GM12878 (cell line): Measurements from ENCODE around the gene SYPL1. TPM values are rescaled to one million over a fixed set of nuclear protein-coding genes. Genes with fewer than 3 reads are reported as not detected.

Source experiments
- ATAC-seq: fragments of 200-7000 bp; cut with Tn5 transposase; 3 replicates; pipeline ENCODE4 v1.9.1; 2020; ENCODE audit warnings: mild to moderate bottlenecking, moderate library complexity
- BruUV-seq: library from RNA; stranded (reverse); fragments of 400-500 nt; replicated peaks from 2 replicates; lab custom pipeline; 2021; lab: Mats Ljungman, UMichigan
- CTCF ChIA-PET: fragments of 300-600 bp; sonication (Branson Sonifier 250); formaldehyde crosslinking; extraction: SDS; loops from one replicate; lab custom pipeline; 2021; ENCODE audit warnings: inconsistent platforms; lab: Yijun Ruan, JAX
- POLR2A ChIA-PET: fragments of 350-600 bp; formaldehyde crosslinking; extraction: SDS; loops from one replicate; lab custom pipeline; 2021; ENCODE audit warnings: inconsistent platforms; lab: Charles Lee
- RAD21 ChIA-PET: fragments of 300-600 bp; sonication (Branson Sonifier 250); formaldehyde crosslinking; loops from one replicate; lab custom pipeline; 2023; ENCODE audit warnings: antibody characterized with exemption; ENCODE audit not compliant: unreplicated experiment; lab: Charles Lee
- SMC1A ChIA-PET: fragments of 300-600 bp; sonication (Branson Sonifier 250); formaldehyde crosslinking; loops from one replicate; lab custom pipeline; 2023; ENCODE audit not compliant: unreplicated experiment, uncharacterized antibody; lab: Charles Lee
- DNase-seq: peaks from one replicate; pipeline ENCODE4 v3.0.0-alpha.2; 2011; ENCODE audit warnings: low read depth, low spot score
- FAIRE-seq: peaks from 3 replicates; lab custom pipeline; 2011; peaks lifted over from hg19 to GRCh38; lab: Jason Lieb, UNC
- H2AFZ ChIP-seq: 2 replicates; pipeline ENCODE4 v1.6.0; 2011; ENCODE audit warnings: low read depth, low read length, control low read depth; ENCODE audit not compliant: control insufficient read depth
- H3K27ac ChIP-seq: 2 replicates; pipeline ENCODE4 v1.5.1; 2011; ENCODE audit warnings: control low read depth; ENCODE audit not compliant: control insufficient read depth, insufficient read depth
- H3K27me3 ChIP-seq, 2 experiments: replicated peaks in 1 of 2; 2 replicates each; pipeline versions ENCODE4 v1.6.0 to v1.6.1; 2011; ENCODE audit warnings: low read length in 1 of 2; ENCODE audit not compliant: control insufficient read depth in 2 of 2, insufficient read depth in 2 of 2
- H3K36me3 ChIP-seq, 2 experiments: 2 replicates each; pipeline ENCODE4 v1.5.1; 2011; ENCODE audit warnings: low read length in 1 of 2; ENCODE audit not compliant: control insufficient read depth in 2 of 2, insufficient read depth in 2 of 2
- H3K4me1 ChIP-seq: 2 replicates; pipeline ENCODE4 v1.6.1; 2011; ENCODE audit warnings: mild to moderate bottlenecking, low read length, moderate library complexity, mixed read lengths; ENCODE audit not compliant: control insufficient read depth, insufficient read depth
- H3K4me2 ChIP-seq: 2 replicates; pipeline ENCODE4 v1.6.0; 2011; ENCODE audit warnings: control low read depth; ENCODE audit not compliant: control insufficient read depth, insufficient read depth
- H3K4me3 ChIP-seq: fragments of 200-600 bp; sonication (generic); 2 replicates; pipeline ENCODE4 v1.5.1; 2016
- H3K79me2 ChIP-seq: 2 replicates; pipeline ENCODE4 v1.6.0; 2011; ENCODE audit warnings: low read length; ENCODE audit not compliant: control insufficient read depth, insufficient read depth
- H3K9ac ChIP-seq: 2 replicates; pipeline ENCODE4 v1.8.0; 2011; ENCODE audit warnings: low read length, control low read depth, mixed read lengths; ENCODE audit not compliant: control insufficient read depth, insufficient read depth
- H3K9me3 ChIP-seq: replicated peaks from 3 replicates; pipeline ENCODE4 v1.5.1; 2011; ENCODE audit warnings: mild to moderate bottlenecking, low read length; ENCODE audit not compliant: control insufficient read depth, insufficient read depth
- H4K20me1 ChIP-seq: 2 replicates; pipeline ENCODE4 v1.6.0; 2011; ENCODE audit not compliant: control insufficient read depth, insufficient read depth
- CBFB ChIP-seq: IDR thresholded peaks from 2 replicates; pipeline ENCODE4 v1.6.1; 2016; ENCODE audit warnings: antibody characterized with exemption, low read depth
- EED ChIP-seq: sonication (generic); IDR thresholded peaks from 2 replicates; pipeline ENCODE4 v1.6.1; 2016; ENCODE audit warnings: antibody characterized with exemption, low read depth
- EP300 ChIP-seq, 2 experiments: fragments of 150-350 bp in 1 of 2; IDR thresholded peaks; 2 replicates each; pipeline ENCODE4 v1.6.1; 2011 to 2012; ENCODE audit warnings: low read depth in 2 of 2, low read length in 2 of 2, borderline replicate concordance in 1 of 2, improper control_type of control experiment in 1 of 2, inconsistent platforms in 1 of 2; ENCODE audit not compliant: control insufficient read depth in 1 of 2
- MTA2 ChIP-seq: fragments of 450-650 bp; IDR thresholded peaks from 2 replicates; pipeline ENCODE4 v1.6.1; 2016; ENCODE audit warnings: low read depth, mild to moderate bottlenecking, moderate library complexity
- MTA3 ChIP-seq: IDR thresholded peaks from 2 replicates; pipeline ENCODE4 v1.6.1; 2012; ENCODE audit warnings: low read length, inconsistent platforms, borderline replicate concordance
- MYC ChIP-seq: IDR thresholded peaks from 2 replicates; pipeline ENCODE4 v1.6.1; 2011; ENCODE audit warnings: mild to moderate bottlenecking, low read length, moderate library complexity, inconsistent platforms; ENCODE audit not compliant: insufficient read depth, insufficient replicate concordance, insufficient read length, severe bottlenecking
- NFYB ChIP-seq: IDR thresholded peaks from 2 replicates; pipeline ENCODE4 v1.6.1; 2011; ENCODE audit warnings: low read depth, mild to moderate bottlenecking, low read length, improper control_type of control experiment, moderate library complexity; ENCODE audit not compliant: insufficient read depth
- REST ChIP-seq: IDR thresholded peaks from 2 replicates; pipeline ENCODE4 v1.6.1; 2012; ENCODE audit warnings: mild to moderate bottlenecking, low read depth, low read length
- RUNX3 ChIP-seq: IDR thresholded peaks from 2 replicates; pipeline ENCODE4 v1.6.1; 2012; ENCODE audit warnings: low read length, inconsistent platforms
- WGBS: methylation state at CpG from one replicate; pipeline ENCODE4 v1.1.6; 2016; ENCODE audit warnings: low lambda C conversion rate; ENCODE audit not compliant: insufficient replicate concordance, insufficient coverage; ENCODE audit errors: missing lambda C conversion rate; 5-methylcytosine and 5-hydroxymethylcytosine counted together
- in situ Hi-C: fragments of 300-500 bp; cut with MboI; formaldehyde crosslinking; loops from 9 replicates; pipeline ENCODE4 v1.14.3; 2018; ENCODE audit warnings: mixed read lengths
- intact Hi-C: fragments of 100-400 bp; cut with micrococcal nuclease; formaldehyde crosslinking; loops from one replicate; pipeline ENCODE4 v1.14.2; 2022; ENCODE audit not compliant: unreplicated experiment
- polyA plus RNA-seq, 11 experiments: library from polyadenylated mRNA; depleted of rRNA in 4 of 11; unstranded in 6 of 11; stranded (reverse) in 5 of 11; fragments of >200 nt; fragmentation: Nextera tagmentation in 4 of 11; fragmentation: Illumina TruSeq in 1 of 11; extraction: Ambion mirVana in 4 of 11; extraction: Trizol in 1 of 11; gene quantifications; 1 replicate in 1 of 11; 2 replicates in 10 of 11; pipeline versions ENCODE4 v1.2.1 to v1.2.3, GENCODE V29; 2011 to 2016; ENCODE audit warnings: inconsistent platforms in 2 of 11, missing spikeins in 2 of 11, low read depth in 1 of 11
- total RNA-seq, 4 experiments: library from RNA; depleted of rRNA in 3 of 4; stranded (reverse); fragments of >200 nt in 3 of 4; fragmentation: Illumina TruSeq in 1 of 4; extraction: Trizol in 1 of 4; gene quantifications; 2 replicates each; pipeline versions ENCODE4 v1.2.1 to v1.2.3, GENCODE V29; 2013 to 2021

Gene SYPL1
- total and polyA plus RNA-seq, 10 of the 15 experiments (the other 5 are each of a cell fraction or from before 2014, with no cell fraction given): 34.5 to 177 (median 87.3) TPM

GRCh38 chr7:106062521-106062931, 49.6 kb downstream of the SYPL1 start:
- H3K27me3 ChIP-seq: no peaks in the 10 kb centered on the region
- peak overlapping the region; percentile 86 for H3K4me2 ChIP-seq
- TF ChIP-seq MTA3: no peak
- TF ChIP-seq EP300 (IDR thresholded peaks at IDR 0.05; ENCODE audit: borderline replicate concordance in 1 of 2, control insufficient read depth in 1 of 2, low read depth in 2 of 2, low read length in 2 of 2): 0 out of 4 replicates have a peak, but pooled peaks of 1 of the 2 experiments have one; percentile 15
- peak; percentile 31; the same call in 1 of the 2 replicates for TF ChIP-seq MTA2
- TF ChIP-seq RUNX3: 0 out of 2 replicates have a peak, but pooled peaks have one; percentile 4
- TF ChIP-seq EED: 0 out of 2 replicates have a peak, but pooled peaks have one; percentile 15
- TF ChIP-seq NFYB: 0 out of 2 replicates have a peak, but pooled peaks have one; percentile 16
- TF ChIP-seq CBFB: no peak
- no peak for TF ChIP-seq REST
- no peak for TF ChIP-seq MYC
- H3K4me3 ChIP-seq: 0 out of 2 replicates have a peak overlapping the region, but pooled peaks have one; percentile 27
- no peak for DNase-seq
- H3K4me1 ChIP-seq: peaks cover 69% of the 10 kb centered on the region
- H3K79me2 ChIP-seq: no peaks in the 10 kb centered on the region
- no peaks in the 10 kb centered on the region for H3K36me3 ChIP-seq
- peak overlapping the region; percentile 91 for H3K27ac ChIP-seq
- BruUV-seq: no TSS peak
- H3K9ac ChIP-seq: peak overlapping the region; percentile 49; the same call in 1 of the 2 replicates
- in situ Hi-C loops (no loop called here), intact Hi-C loops (loop anchor here (1.0 kb wide), 1 partner anchor 9 kb away; no protein-coding TSS in a partner anchor)
- SMC1A ChIA-PET: interaction anchor here (7.3 to 8.8 kb wide), 2 partner anchors 10 to 92 kb away, joined by 164 to 223 read pairs; no protein-coding TSS in a partner anchor
- peak overlapping the region; percentile 55 for H2AFZ ChIP-seq
- H3K9me3 ChIP-seq: peaks cover 18% of the 10 kb centered on the region; the same call in 2 of the 3 replicates
- WGBS: 18% methylated on average over 2 of the region's 2 CpGs
- CTCF ChIA-PET: interaction anchor here (0.6 to 9.2 kb wide), 3 partner anchors 9 to 495 kb away, joined by 3 to 288 read pairs (median 11); no protein-coding TSS in a partner anchor
- H4K20me1 ChIP-seq: no peaks in the 10 kb centered on the region
- peak; percentile 12 for ATAC-seq
- FAIRE-seq: no peak
- POLR2A ChIA-PET: interaction anchor here (0.9 kb wide), 1 partner anchor 30 kb away, joined by 3 read pairs; no protein-coding TSS in a partner anchor
- RAD21 ChIA-PET: no interaction called here
